ENCODE results near the gene GART. TPM values are rescaled to one million over a fixed set of nuclear protein-coding genes. Genes with fewer than 3 reads are reported as not detected.

The GART gene
- total RNA-seq, 2 experiments from 2014 or later = 224 to 232 TPM

GRCh38 chr21:33561373-33561772 lies 19.5 kb upstream of the GART start:
- ChIA-PET CTCF (interaction anchor here (1.2 to 1.4 kb wide), 2 partner anchors 21 to 24 kb away, joined by 3 to 4 read pairs; no protein-coding TSS in a partner anchor), POLR2A (interaction anchor here (0.6 to 1.2 kb wide), 3 partner anchors 9 to 187 kb away, joined by 3 to 4 read pairs (median 3); no protein-coding TSS in a partner anchor)
- no peak for ATAC-seq
- intact Hi-C loops (cut with micrococcal nuclease) = no loop called here
- no peak for DNase-seq
- H3K4me1 Mint-ChIP-seq (ENCODE audit: low read depth) = peaks cover 42% of the 10 kb centered on the region
- H3K9me3 Mint-ChIP-seq = no peaks in the 10 kb centered on the region
- no peak for TF ChIP-seq CTCF (IDR thresholded peaks at IDR 0.05)
- H3K27me3 Mint-ChIP-seq = no peaks in the 10 kb centered on the region
- H3K27ac Mint-ChIP-seq = peak overlapping the region; percentile 67
- no peak overlapping the region for H3K4me3 Mint-ChIP-seq
- peaks cover 63% of the 10 kb centered on the region for H3K36me3 Mint-ChIP-seq (ENCODE audit: low read depth)

- H3K36me3 Mint-ChIP-seq (ENCODE audit: low read depth) = peaks cover 66% of the 10 kb centered on the region
- no peaks in the 10 kb centered on the region for H3K9me3 Mint-ChIP-seq
- H3K27me3 Mint-ChIP-seq = no peaks in the 10 kb centered on the region
- no peak for TF ChIP-seq CTCF (IDR thresholded peaks at IDR 0.05)
- ATAC-seq (no peak), DNase-seq (no peak)
- H3K27ac Mint-ChIP-seq = peak overlapping the region; percentile 67
- peaks cover 44% of the 10 kb centered on the region for H3K4me1 Mint-ChIP-seq (ENCODE audit: low read depth)
- CTCF ChIA-PET = interaction anchor here (1.2 to 1.4 kb wide), 2 partner anchors 21 to 23 kb away, joined by 3 to 4 read pairs; no protein-coding TSS in a partner anchor
- H3K4me3 Mint-ChIP-seq = no peak overlapping the region
- POLR2A ChIA-PET = interaction anchor here (0.6 to 7.4 kb wide), 4 partner anchors 9 to 187 kb away, joined by 3 to 44 read pairs (median 4); partner anchors contain the start of genes GART and SON
- intact Hi-C loops (cut with micrococcal nuclease) = no loop called here
These were observed 19.0 kb upstream of the GART start for GRCh38 chr21:33560965-33561364.

- no peak for TF ChIP-seq CTCF (IDR thresholded peaks at IDR 0.05)
- intact Hi-C loops (cut with micrococcal nuclease) = no loop called here
- H3K4me1 Mint-ChIP-seq (ENCODE audit: low read depth) = peaks cover 53% of the 10 kb centered on the region
These were observed 17.9 kb upstream of the GART start for GRCh38 chr21:33559813-33560212.

GRCh38 chr21:33558777-33559421 lies 17.0 kb upstream of the GART start:
- CTCF ChIA-PET = interaction anchor here (1.0 to 3.4 kb wide), 3 partner anchors 11 to 47 kb away, joined by 3 to 17 read pairs (median 4); no protein-coding TSS in a partner anchor
- Mint-ChIP-seq H3K4me1 (ENCODE audit: low read depth) (peaks cover 62% of the 10 kb centered on the region), H3K4me3 (no peak overlapping the region), H3K27me3 (no peaks in the 10 kb centered on the region), H3K36me3 (ENCODE audit: low read depth) (peaks cover 81% of the 10 kb centered on the region), H3K9me3 (no peaks in the 10 kb centered on the region), H3K27ac (peak overlapping the region; percentile 25)
- DNase-seq = no peak
- no peak for TF ChIP-seq CTCF (IDR thresholded peaks at IDR 0.05)
- no peak for ATAC-seq
- intact Hi-C loops (cut with micrococcal nuclease) = no loop called here
- POLR2A ChIA-PET = interaction anchor here (0.6 to 7.4 kb wide), 4 partner anchors 13 to 150 kb away, joined by 3 to 44 read pairs (median 3); partner anchors contain the start of genes GART and SON

More at GRCh38 chr21:33559813-33560212, 17.9 kb upstream of the GART start:
- no peaks in the 10 kb centered on the region for H3K9me3 Mint-ChIP-seq
- H3K27ac Mint-ChIP-seq = no peak overlapping the region
- DNase-seq (no peak), ATAC-seq (no peak)
- no peaks in the 10 kb centered on the region for H3K27me3 Mint-ChIP-seq
- H3K36me3 Mint-ChIP-seq (ENCODE audit: low read depth) = peaks cover 75% of the 10 kb centered on the region
- ChIA-PET POLR2A (interaction anchor here (1.2 to 7.4 kb wide), 3 partner anchors 11 to 17 kb away, joined by 3 to 44 read pairs (median 3); partner anchors contain the start of genes GART and SON), CTCF (interaction anchor here (1.0 to 3.4 kb wide), 2 partner anchors 15 to 46 kb away, joined by 3 to 17 read pairs; no protein-coding TSS in a partner anchor)
- H3K4me3 Mint-ChIP-seq = no peak overlapping the region

GRCh38 chr21:33557447-33557846 lies 15.5 kb upstream of the GART start:
- no peak for TF ChIP-seq CTCF (IDR thresholded peaks at IDR 0.05)
- DNase-seq = no peak
- no peaks in the 10 kb centered on the region for H3K27me3 Mint-ChIP-seq
- H3K9me3 Mint-ChIP-seq = no peaks in the 10 kb centered on the region
- H3K36me3 Mint-ChIP-seq (ENCODE audit: low read depth) = peaks cover 84% of the 10 kb centered on the region
- CTCF ChIA-PET = interaction anchor here (1.1 to 3.4 kb wide), 5 partner anchors 12 to 52 kb away, joined by 3 to 17 read pairs (median 5); no protein-coding TSS in a partner anchor
- no peak for ATAC-seq
- intact Hi-C loops (cut with micrococcal nuclease) = no loop called here
- POLR2A ChIA-PET = interaction anchor here (1.0 to 7.4 kb wide), 7 partner anchors 8 to 25 kb away, joined by 3 to 44 read pairs (median 4); partner anchors contain the start of genes GART and SON
- no peak overlapping the region for H3K4me3 Mint-ChIP-seq
- H3K4me1 Mint-ChIP-seq (ENCODE audit: low read depth) = peaks cover 66% of the 10 kb centered on the region
- H3K27ac Mint-ChIP-seq = no peak overlapping the region
